H1 (cell line): ENCODE results near the gene CD72. TPM values are rescaled to one million over a fixed set of nuclear protein-coding genes. Genes with fewer than 3 reads are reported as not detected.

Source experiments
- CTCF ChIA-PET: fragments of 300-600 bp; sonication (Branson Sonifier 250); formaldehyde crosslinking; loops from one replicate; lab custom pipeline; 2021; ENCODE audit not compliant: partially characterized antibody; lab: Charles Lee
- POLR2A ChIA-PET: fragments of 300-600 bp; sonication (Branson Sonifier 250); formaldehyde crosslinking; loops from one replicate; lab custom pipeline; 2021; ENCODE audit warnings: inconsistent platforms; ENCODE audit not compliant: partially characterized antibody; lab: Charles Lee
- DNase-seq, 2 experiments: peaks; one replicate each; pipeline versions ENCODE4 v3.0.0 to v3.0.0-alpha.2; 2010 to 2022; ENCODE audit warnings: low spot score in 2 of 2, low read depth in 1 of 2, mixed read lengths in 1 of 2
- FAIRE-seq: peaks from 2 replicates; lab custom pipeline; 2011; peaks lifted over from hg19 to GRCh38; lab: Jason Lieb, UNC
- H2AFZ ChIP-seq: 2 replicates; pipeline ENCODE4 v1.8.1; 2012; ENCODE audit warnings: low read length, inconsistent platforms
- H2AK5ac ChIP-seq: 2 replicates; pipeline ENCODE4 v1.6.1; 2013; ENCODE audit warnings: low read depth, low read length
- H2BK120ac ChIP-seq: replicated peaks from 2 replicates; pipeline ENCODE3; 2013; ENCODE audit warnings: low read depth, low read length, inconsistent platforms
- H2BK12ac ChIP-seq: 2 replicates; pipeline ENCODE4 v1.6.1; 2013; ENCODE audit warnings: low read depth, low read length
- H2BK15ac ChIP-seq: 2 replicates; pipeline ENCODE4 v1.6.1; 2013; ENCODE audit warnings: low read length
- H2BK20ac ChIP-seq: 2 replicates; pipeline ENCODE4 v1.6.1; 2013; ENCODE audit warnings: low read length
- H2BK5ac ChIP-seq: 2 replicates; pipeline ENCODE4 v1.6.1; 2013; ENCODE audit warnings: low read depth, low read length
- H3K14ac ChIP-seq: 2 replicates; pipeline ENCODE4 v1.6.1; 2013; ENCODE audit warnings: inconsistent platforms; ENCODE audit not compliant: insufficient read length
- H3K18ac ChIP-seq: 2 replicates; pipeline ENCODE4 v1.6.1; 2013; ENCODE audit warnings: low read length; ENCODE audit errors: extremely low read depth
- H3K23ac ChIP-seq: 2 replicates; pipeline ENCODE4 v1.6.1; 2013; ENCODE audit warnings: inconsistent platforms; ENCODE audit not compliant: insufficient read length
- H3K23me2 ChIP-seq: 2 replicates; pipeline ENCODE4 v1.6.1; 2013; ENCODE audit warnings: low read depth, low read length
- H3K27ac ChIP-seq: 2 replicates; pipeline ENCODE4 v1.6.1; 2011; ENCODE audit warnings: low read depth, low read length, inconsistent platforms
- H3K27me3 ChIP-seq, 4 experiments: replicated peaks in 1 of 4; 1 replicate in 1 of 4; 2 replicates in 3 of 4; pipeline versions ENCODE4 v1.6.1 to v1.8.1; 2011 to 2013; ENCODE audit warnings: low read length in 3 of 4, mild to moderate bottlenecking in 3 of 4, inconsistent platforms in 2 of 4, mixed read lengths in 2 of 4, moderate library complexity in 1 of 4; ENCODE audit not compliant: control insufficient read depth in 3 of 4, insufficient read depth in 3 of 4; ENCODE audit errors: extremely low read depth in 1 of 4
- H3K36me3 ChIP-seq, 4 experiments: 2 replicates each; pipeline versions ENCODE4 v1.6.1 to v1.8.1; 2011 to 2013; ENCODE audit warnings: mild to moderate bottlenecking in 4 of 4, low read length in 3 of 4, moderate library complexity in 2 of 4, control low read depth in 1 of 4, inconsistent platforms in 1 of 4; ENCODE audit not compliant: insufficient read depth in 4 of 4, control insufficient read depth in 2 of 4
- H3K4ac ChIP-seq: replicated peaks from 2 replicates; pipeline ENCODE3; 2013; ENCODE audit warnings: low read length, low read depth, mixed read lengths, inconsistent platforms; ENCODE audit not compliant: insufficient read length
- H3K4me1 ChIP-seq, 4 experiments: replicated peaks in 1 of 4; 1 replicate in 1 of 4; 2 replicates in 3 of 4; pipeline versions ENCODE4 v1.6.1 to v1.8.1; 2011 to 2013; ENCODE audit warnings: low read length in 3 of 4, inconsistent platforms in 2 of 4, mixed read lengths in 1 of 4; ENCODE audit not compliant: insufficient read depth in 4 of 4, control insufficient read depth in 3 of 4
- H3K4me2 ChIP-seq, 2 experiments: 2 replicates each; pipeline versions ENCODE4 v1.6.1 to v1.8.1; 2011 to 2013; ENCODE audit warnings: low read depth in 2 of 2, low read length in 2 of 2, control low read depth in 1 of 2, inconsistent platforms in 1 of 2, mild to moderate bottlenecking in 1 of 2; ENCODE audit not compliant: insufficient read depth in 1 of 2
- H3K4me3 ChIP-seq, 4 experiments: fragments of 200-600, 300-600 bp in 1 of 4; sonication (generic), shearing (Covaris generic), sonication (Bioruptor Twin) in 1 of 4; 2 replicates each; pipeline versions ENCODE4 v1.5.1 to v1.8.1; 2011 to 2016; ENCODE audit warnings: low read length in 4 of 4, low read depth in 3 of 4, control low read depth in 2 of 4, inconsistent platforms in 2 of 4, mild to moderate bottlenecking in 2 of 4, mixed read lengths in 1 of 4, moderate library complexity in 1 of 4; ENCODE audit not compliant: insufficient read depth in 2 of 4; ENCODE audit errors: extremely low read depth in 1 of 4
- H3K56ac ChIP-seq: replicated peaks from 2 replicates; pipeline ENCODE3; 2013; ENCODE audit warnings: low read depth, mild to moderate bottlenecking, mixed read lengths, low read length, inconsistent platforms; ENCODE audit not compliant: insufficient read length
- H3K79me1 ChIP-seq: 2 replicates; pipeline ENCODE4 v1.6.1; 2013; ENCODE audit warnings: low read depth, low read length, control low read depth
- H3K79me2 ChIP-seq, 2 experiments: 2 replicates each; pipeline versions ENCODE4 v1.6.1 to v1.8.1; 2012 to 2013; ENCODE audit warnings: low read length in 2 of 2, mild to moderate bottlenecking in 2 of 2, inconsistent platforms in 1 of 2; ENCODE audit not compliant: insufficient read depth in 2 of 2, control insufficient read depth in 1 of 2
- H3K9ac ChIP-seq, 4 experiments: replicated peaks in 1 of 4; 1 replicate in 1 of 4; 2 replicates in 3 of 4; pipeline versions ENCODE4 v1.6.1 to v1.8.1; 2011 to 2013; ENCODE audit warnings: low read depth in 3 of 4, low read length in 3 of 4, control low read depth in 2 of 4, mild to moderate bottlenecking in 2 of 4, moderate library complexity in 2 of 4, inconsistent platforms in 1 of 4; ENCODE audit errors: extremely low read depth in 1 of 4
- H3K9me3 ChIP-seq, 2 experiments: 2 replicates each; pipeline versions ENCODE4 v1.6.1 to v1.8.1; 2012 to 2013; ENCODE audit warnings: mild to moderate bottlenecking in 2 of 2, moderate library complexity in 2 of 2, control low read depth in 1 of 2, inconsistent platforms in 1 of 2, low read depth in 1 of 2, low read length in 1 of 2, mixed read lengths in 1 of 2; ENCODE audit not compliant: insufficient read depth in 2 of 2
- H4K20me1 ChIP-seq, 2 experiments: replicated peaks in 1 of 2; 2 replicates each; pipeline versions ENCODE3 to v1.8.1; 2011 to 2013; ENCODE audit warnings: inconsistent platforms in 2 of 2, low read length in 2 of 2, mild to moderate bottlenecking in 1 of 2; ENCODE audit not compliant: insufficient read depth in 2 of 2, control insufficient read depth in 1 of 2
- H4K5ac ChIP-seq: 2 replicates; pipeline ENCODE4 v1.6.1; 2013; ENCODE audit warnings: low read length, low read depth, mixed read lengths, inconsistent platforms; ENCODE audit not compliant: insufficient read length
- H4K8ac ChIP-seq: 2 replicates; pipeline ENCODE4 v1.8.0; 2013; ENCODE audit warnings: mild to moderate bottlenecking, moderate library complexity, low read length, inconsistent platforms; ENCODE audit not compliant: insufficient read depth; ENCODE audit errors: extremely low read depth
- H4K91ac ChIP-seq: replicated peaks from 2 replicates; pipeline ENCODE3; 2013; ENCODE audit warnings: low read length, mixed read lengths, inconsistent platforms; ENCODE audit not compliant: insufficient read length
- BCL11A ChIP-seq, 2 experiments: IDR thresholded peaks; one replicate each; pipeline ENCODE4 v1.6.1; 2011; ENCODE audit warnings: low read depth in 2 of 2, low read length in 2 of 2, mild to moderate bottlenecking in 2 of 2
- CTCF ChIP-seq, 3 experiments: IDR thresholded peaks; 1 replicate in 2 of 3; 2 replicates in 1 of 3; pipeline versions ENCODE4 v1.5.1 to v1.6.1; 2011; ENCODE audit warnings: low read length in 3 of 3, mild to moderate bottlenecking in 3 of 3, inconsistent platforms in 2 of 3, low read depth in 1 of 3, moderate library complexity in 1 of 3; ENCODE audit not compliant: insufficient read depth in 1 of 3; ENCODE audit errors: control extremely low read depth in 1 of 3
- EP300 ChIP-seq, 2 experiments: IDR thresholded peaks; 1 replicate in 1 of 2; 2 replicates in 1 of 2; pipeline ENCODE4 v1.6.1; 2011 to 2012; ENCODE audit warnings: low read depth in 2 of 2, low read length in 2 of 2, mild to moderate bottlenecking in 2 of 2, borderline replicate concordance in 1 of 2, inconsistent platforms in 1 of 2, moderate library complexity in 1 of 2
- KDM1A ChIP-seq: fragments of 200-600, 300-600 bp; sonication (generic); IDR thresholded peaks from 2 replicates; pipeline ENCODE4 v1.7.1; 2016; ENCODE audit warnings: mild to moderate bottlenecking, low read length, borderline replicate concordance
- RFX5 ChIP-seq: IDR thresholded peaks from 2 replicates; pipeline ENCODE4 v1.6.1; 2011; ENCODE audit warnings: low read depth, low read length, improper control_type of control experiment, borderline replicate concordance
- WGBS, 2 experiments: shearing (Covaris generic) in 1 of 2; methylation state at CpG; one replicate each; pipeline versions ENCODE4 v1.1.6 to v1.1.7; 2013 to 2015; ENCODE audit warnings: low lambda C conversion rate in 2 of 2, mixed read lengths in 2 of 2, inconsistent platforms in 1 of 2, low coverage in 1 of 2, missing lambda C conversion rate in 1 of 2; ENCODE audit not compliant: insufficient replicate concordance in 2 of 2, insufficient coverage in 1 of 2, insufficient read length in 1 of 2; ENCODE audit errors: extremely low coverage in 1 of 2, missing lambda C conversion rate in 1 of 2; 5-methylcytosine and 5-hydroxymethylcytosine counted together
- polyA plus RNA-seq, 7 experiments: library from polyadenylated mRNA; depleted of rRNA in 3 of 7; stranded (reverse) in 5 of 7; unstranded in 2 of 7; fragments of >200 nt in 5 of 7; fragments of 200-250 nt in 2 of 7; gene quantifications; 1 replicate in 5 of 7; 2 replicates in 1 of 7; 4 replicates in 1 of 7; pipeline versions ENCODE4 v1.2.1 to v1.2.3, GENCODE V29; 2011 to 2013; ENCODE audit warnings: missing spikeins in 2 of 7, mixed read lengths in 2 of 7
- total RNA-seq: library from RNA; stranded (reverse); fragmentation: NEBNext Ultra II Directional; extraction: Animal tissue kit (Norgen Biotek cat#: 25700); gene quantifications from 2 replicates; pipeline ENCODE4 v1.2.1, GENCODE V29; 2021

Gene CD72
- total and polyA plus RNA-seq, 2 of the 8 experiments (the other 6 are each of a cell fraction or from before 2014, with no cell fraction given), result 4.0 to 4.5 TPM

- H2BK12ac ChIP-seq, result no peak overlapping the region
- H2BK15ac ChIP-seq, result no peak overlapping the region
- H2AK5ac ChIP-seq, result no peak overlapping the region
- no peaks in the 10 kb centered on the region for H3K9me3 ChIP-seq
- no peak overlapping the region for H3K27ac ChIP-seq
- no peak overlapping the region for H2BK20ac ChIP-seq
- H3K4me3 ChIP-seq, result no peak overlapping the region
- no peak overlapping the region for H3K23ac ChIP-seq
- H3K27me3 ChIP-seq, result no peaks in the 10 kb centered on the region
- peaks cover 0 to 15% of the 10 kb centered on the region in 2 experiments for H4K20me1 ChIP-seq
- no peak for TF ChIP-seq CTCF (IDR thresholded peaks at IDR 0.05; ENCODE audit: control extremely low read depth in 1 of 3, insufficient read depth in 1 of 3, low read depth in 1 of 3, low read length in 3 of 3)
- TF ChIP-seq KDM1A, result no peak
- no peak for TF ChIP-seq RFX5
- no peak for TF ChIP-seq BCL11A (IDR thresholded peaks at IDR 0.05; ENCODE audit: low read depth in 2 of 2, low read length in 2 of 2)
- no peak for TF ChIP-seq EP300 (IDR thresholded peaks at IDR 0.05; ENCODE audit: borderline replicate concordance in 1 of 2, low read depth in 2 of 2, low read length in 2 of 2)
- TF ChIP-seq, all 59 proteins: peak for 0
- Histone ChIP-seq H3K4me2 (peak overlapping the region; percentile 66 to 98; a peak in 2 of 4 replicates), H3K56ac (no peak overlapping the region), H4K5ac (no peak overlapping the region), H2BK5ac (no peak overlapping the region), H3K79me2 (peaks cover 0 to 2% of the 10 kb centered on the region in 2 experiments; a peak in 1 of 4 replicates), H3K18ac (no peak overlapping the region), H2AFZ (no peak overlapping the region), H3K36me3 (peaks cover 3 to 12% (median 9%) of the 10 kb centered on the region in 4 experiments; a peak in 5 of 8 replicates), H2BK120ac (no peak overlapping the region), H3K23me2 (peaks cover 13% of the 10 kb centered on the region), H4K91ac (no peak overlapping the region), H3K14ac (no peak overlapping the region), H3K79me1 (no peaks in the 10 kb centered on the region; the same call in 1 of the 2 replicates), H3K9ac (no peak overlapping the region), H4K8ac (no peak overlapping the region), H3K4me1 (peaks cover 0 to 3% (median under 1%) of the 10 kb centered on the region in 4 experiments; a peak in 4 of 7 replicates), H3K4ac (no peak overlapping the region)
- 94% methylated on average over 7 of the region's 7 CpGs; no CpG with 5 or more reads in 1 of the 2 experiments for whole genome bisulfite sequencing, 2 experiments
- ChIA-PET CTCF (interaction anchor here (1.1 kb wide), 1 partner anchor 10 kb away, joined by 6 read pairs; no protein-coding TSS in a partner anchor), POLR2A (interaction anchor here (1.1 to 1.4 kb wide), 2 partner anchors 9 to 191 kb away, joined by 3 to 6 read pairs; no protein-coding TSS in a partner anchor)
- FAIRE-seq, result no peak
- DNase-seq, result no peak
These were observed 11.5 kb downstream of the CD72 start for GRCh38 chr9:35606726-35607125.
